ENCODE data around the gene NUDT17.

DNA sequence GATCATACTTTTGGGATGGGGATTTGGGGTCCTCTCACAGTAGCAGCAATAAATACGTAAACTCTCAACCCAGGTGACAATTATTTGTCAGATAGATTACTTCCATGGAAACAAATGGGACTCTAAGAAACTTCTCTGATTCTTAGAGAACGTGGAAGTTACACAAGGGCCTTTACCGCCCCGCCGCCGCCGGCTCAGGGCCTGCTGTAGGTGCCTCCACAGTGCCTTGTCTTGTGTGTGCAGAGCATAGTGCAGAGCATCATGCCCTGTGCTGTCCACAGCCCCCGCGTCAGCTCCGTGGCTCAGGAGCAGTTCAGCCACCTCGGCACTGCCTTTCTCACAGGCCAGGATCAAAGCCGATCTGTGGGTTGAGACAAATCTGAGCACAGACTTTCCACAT, 29.2 kb downstream of the NUDT17 start:
- TF ChIP-seq, protein P1, sequence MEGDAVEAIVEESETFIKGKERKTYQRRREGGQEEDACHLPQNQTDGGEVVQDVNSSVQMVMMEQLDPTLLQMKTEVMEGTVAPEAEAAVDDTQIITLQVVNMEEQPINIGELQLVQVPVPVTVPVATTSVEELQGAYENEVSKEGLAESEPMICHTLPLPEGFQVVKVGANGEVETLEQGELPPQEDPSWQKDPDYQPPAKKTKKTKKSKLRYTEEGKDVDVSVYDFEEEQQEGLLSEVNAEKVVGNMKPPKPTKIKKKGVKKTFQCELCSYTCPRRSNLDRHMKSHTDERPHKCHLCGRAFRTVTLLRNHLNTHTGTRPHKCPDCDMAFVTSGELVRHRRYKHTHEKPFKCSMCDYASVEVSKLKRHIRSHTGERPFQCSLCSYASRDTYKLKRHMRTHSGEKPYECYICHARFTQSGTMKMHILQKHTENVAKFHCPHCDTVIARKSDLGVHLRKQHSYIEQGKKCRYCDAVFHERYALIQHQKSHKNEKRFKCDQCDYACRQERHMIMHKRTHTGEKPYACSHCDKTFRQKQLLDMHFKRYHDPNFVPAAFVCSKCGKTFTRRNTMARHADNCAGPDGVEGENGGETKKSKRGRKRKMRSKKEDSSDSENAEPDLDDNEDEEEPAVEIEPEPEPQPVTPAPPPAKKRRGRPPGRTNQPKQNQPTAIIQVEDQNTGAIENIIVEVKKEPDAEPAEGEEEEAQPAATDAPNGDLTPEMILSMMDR (IDR thresholded peaks at IDR 0.05; ENCODE audit: borderline replicate concordance, extremely low read depth, low read length, poor library complexity, severe bottlenecking) = no peak
- TF ChIP-seq EZH2 (IDR thresholded peaks at IDR 0.05; ENCODE audit: borderline replicate concordance, low read depth, low read length, severe bottlenecking) = no peak

All from DND-41 (cell line).